H1 (cell line): ENCODE results near the gene LRRC23. TPM values are rescaled to one million over a fixed set of nuclear protein-coding genes. Genes with fewer than 3 reads are reported as not detected.

ENCODE experiments used
- CREB1 ChIP-seq: IDR thresholded peaks from 2 replicates; pipeline ENCODE4 v1.6.1; 2012; ENCODE audit warnings: inconsistent platforms
- RBBP5 ChIP-seq: IDR thresholded peaks from 2 replicates; pipeline ENCODE4 v1.7.1; 2012; ENCODE audit warnings: low read depth, mild to moderate bottlenecking, inconsistent platforms, low read length, moderate library complexity, borderline replicate concordance
- polyA plus RNA-seq, 7 experiments: library from polyadenylated mRNA; depleted of rRNA in 3 of 7; stranded (reverse) in 5 of 7; unstranded in 2 of 7; fragments of >200 nt in 5 of 7; fragments of 200-250 nt in 2 of 7; gene quantifications; 1 replicate in 5 of 7; 2 replicates in 1 of 7; 4 replicates in 1 of 7; pipeline versions ENCODE4 v1.2.1 to v1.2.3, GENCODE V29; 2011 to 2013; ENCODE audit warnings: missing spikeins in 2 of 7, mixed read lengths in 2 of 7
- total RNA-seq: library from RNA; stranded (reverse); fragmentation: NEBNext Ultra II Directional; extraction: Animal tissue kit (Norgen Biotek cat#: 25700); gene quantifications from 2 replicates; pipeline ENCODE4 v1.2.1, GENCODE V29; 2021

Gene LRRC23
- total and polyA plus RNA-seq, 2 of the 8 experiments (the other 6 are each of a cell fraction or from before 2014, with no cell fraction given): 2.5 to 3.6 TPM

GRCh38 chr12:6946033-6946919 is 41.7 kb downstream of the LRRC23 start (continued):
- TF ChIP-seq RBBP5 (no peak), CREB1 (0 out of 2 replicates have a peak, but pooled peaks have one; percentile 3)
